ENCODE results near the gene ACVRL1. TPM values are rescaled to one million over a fixed set of nuclear protein-coding genes. Genes with fewer than 3 reads are reported as not detected.
A peak's percentile ranks its signal among the peaks of the same experiment; 100 is the strongest.

Gene ACVRL1
- total and polyA plus RNA-seq, 9 of the 15 experiments (the other 6 are each of a cell fraction or from before 2014, with no cell fraction given): 0.07 to 1.4 (median 0.30) TPM

GRCh38 chr12:51972422-51972812 is 65.1 kb downstream of the ACVRL1 start (continued):
- TF ChIP-seq, protein P1, sequence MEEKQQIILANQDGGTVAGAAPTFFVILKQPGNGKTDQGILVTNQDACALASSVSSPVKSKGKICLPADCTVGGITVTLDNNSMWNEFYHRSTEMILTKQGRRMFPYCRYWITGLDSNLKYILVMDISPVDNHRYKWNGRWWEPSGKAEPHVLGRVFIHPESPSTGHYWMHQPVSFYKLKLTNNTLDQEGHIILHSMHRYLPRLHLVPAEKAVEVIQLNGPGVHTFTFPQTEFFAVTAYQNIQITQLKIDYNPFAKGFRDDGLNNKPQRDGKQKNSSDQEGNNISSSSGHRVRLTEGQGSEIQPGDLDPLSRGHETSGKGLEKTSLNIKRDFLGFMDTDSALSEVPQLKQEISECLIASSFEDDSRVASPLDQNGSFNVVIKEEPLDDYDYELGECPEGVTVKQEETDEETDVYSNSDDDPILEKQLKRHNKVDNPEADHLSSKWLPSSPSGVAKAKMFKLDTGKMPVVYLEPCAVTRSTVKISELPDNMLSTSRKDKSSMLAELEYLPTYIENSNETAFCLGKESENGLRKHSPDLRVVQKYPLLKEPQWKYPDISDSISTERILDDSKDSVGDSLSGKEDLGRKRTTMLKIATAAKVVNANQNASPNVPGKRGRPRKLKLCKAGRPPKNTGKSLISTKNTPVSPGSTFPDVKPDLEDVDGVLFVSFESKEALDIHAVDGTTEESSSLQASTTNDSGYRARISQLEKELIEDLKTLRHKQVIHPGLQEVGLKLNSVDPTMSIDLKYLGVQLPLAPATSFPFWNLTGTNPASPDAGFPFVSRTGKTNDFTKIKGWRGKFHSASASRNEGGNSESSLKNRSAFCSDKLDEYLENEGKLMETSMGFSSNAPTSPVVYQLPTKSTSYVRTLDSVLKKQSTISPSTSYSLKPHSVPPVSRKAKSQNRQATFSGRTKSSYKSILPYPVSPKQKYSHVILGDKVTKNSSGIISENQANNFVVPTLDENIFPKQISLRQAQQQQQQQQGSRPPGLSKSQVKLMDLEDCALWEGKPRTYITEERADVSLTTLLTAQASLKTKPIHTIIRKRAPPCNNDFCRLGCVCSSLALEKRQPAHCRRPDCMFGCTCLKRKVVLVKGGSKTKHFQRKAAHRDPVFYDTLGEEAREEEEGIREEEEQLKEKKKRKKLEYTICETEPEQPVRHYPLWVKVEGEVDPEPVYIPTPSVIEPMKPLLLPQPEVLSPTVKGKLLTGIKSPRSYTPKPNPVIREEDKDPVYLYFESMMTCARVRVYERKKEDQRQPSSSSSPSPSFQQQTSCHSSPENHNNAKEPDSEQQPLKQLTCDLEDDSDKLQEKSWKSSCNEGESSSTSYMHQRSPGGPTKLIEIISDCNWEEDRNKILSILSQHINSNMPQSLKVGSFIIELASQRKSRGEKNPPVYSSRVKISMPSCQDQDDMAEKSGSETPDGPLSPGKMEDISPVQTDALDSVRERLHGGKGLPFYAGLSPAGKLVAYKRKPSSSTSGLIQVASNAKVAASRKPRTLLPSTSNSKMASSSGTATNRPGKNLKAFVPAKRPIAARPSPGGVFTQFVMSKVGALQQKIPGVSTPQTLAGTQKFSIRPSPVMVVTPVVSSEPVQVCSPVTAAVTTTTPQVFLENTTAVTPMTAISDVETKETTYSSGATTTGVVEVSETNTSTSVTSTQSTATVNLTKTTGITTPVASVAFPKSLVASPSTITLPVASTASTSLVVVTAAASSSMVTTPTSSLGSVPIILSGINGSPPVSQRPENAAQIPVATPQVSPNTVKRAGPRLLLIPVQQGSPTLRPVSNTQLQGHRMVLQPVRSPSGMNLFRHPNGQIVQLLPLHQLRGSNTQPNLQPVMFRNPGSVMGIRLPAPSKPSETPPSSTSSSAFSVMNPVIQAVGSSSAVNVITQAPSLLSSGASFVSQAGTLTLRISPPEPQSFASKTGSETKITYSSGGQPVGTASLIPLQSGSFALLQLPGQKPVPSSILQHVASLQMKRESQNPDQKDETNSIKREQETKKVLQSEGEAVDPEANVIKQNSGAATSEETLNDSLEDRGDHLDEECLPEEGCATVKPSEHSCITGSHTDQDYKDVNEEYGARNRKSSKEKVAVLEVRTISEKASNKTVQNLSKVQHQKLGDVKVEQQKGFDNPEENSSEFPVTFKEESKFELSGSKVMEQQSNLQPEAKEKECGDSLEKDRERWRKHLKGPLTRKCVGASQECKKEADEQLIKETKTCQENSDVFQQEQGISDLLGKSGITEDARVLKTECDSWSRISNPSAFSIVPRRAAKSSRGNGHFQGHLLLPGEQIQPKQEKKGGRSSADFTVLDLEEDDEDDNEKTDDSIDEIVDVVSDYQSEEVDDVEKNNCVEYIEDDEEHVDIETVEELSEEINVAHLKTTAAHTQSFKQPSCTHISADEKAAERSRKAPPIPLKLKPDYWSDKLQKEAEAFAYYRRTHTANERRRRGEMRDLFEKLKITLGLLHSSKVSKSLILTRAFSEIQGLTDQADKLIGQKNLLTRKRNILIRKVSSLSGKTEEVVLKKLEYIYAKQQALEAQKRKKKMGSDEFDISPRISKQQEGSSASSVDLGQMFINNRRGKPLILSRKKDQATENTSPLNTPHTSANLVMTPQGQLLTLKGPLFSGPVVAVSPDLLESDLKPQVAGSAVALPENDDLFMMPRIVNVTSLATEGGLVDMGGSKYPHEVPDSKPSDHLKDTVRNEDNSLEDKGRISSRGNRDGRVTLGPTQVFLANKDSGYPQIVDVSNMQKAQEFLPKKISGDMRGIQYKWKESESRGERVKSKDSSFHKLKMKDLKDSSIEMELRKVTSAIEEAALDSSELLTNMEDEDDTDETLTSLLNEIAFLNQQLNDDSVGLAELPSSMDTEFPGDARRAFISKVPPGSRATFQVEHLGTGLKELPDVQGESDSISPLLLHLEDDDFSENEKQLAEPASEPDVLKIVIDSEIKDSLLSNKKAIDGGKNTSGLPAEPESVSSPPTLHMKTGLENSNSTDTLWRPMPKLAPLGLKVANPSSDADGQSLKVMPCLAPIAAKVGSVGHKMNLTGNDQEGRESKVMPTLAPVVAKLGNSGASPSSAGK (IDR thresholded peaks at IDR 0.05): 0 out of 2 replicates have a peak, but pooled peaks have one; percentile 5
- TF ChIP-seq ZNF311 (CRISPR knock-in tag; IDR thresholded peaks at IDR 0.05) (0 out of 2 replicates have a peak, but pooled peaks have one; percentile 22), SMARCA5 (IDR thresholded peaks at IDR 0.05) (0 out of 2 replicates have a peak, but pooled peaks have one; percentile 39), ZNF449 (CRISPR knock-in tag; IDR thresholded peaks at IDR 0.05) (0 out of 2 replicates have a peak, but pooled peaks have one; percentile 3), SNIP1 (IDR thresholded peaks at IDR 0.05; ENCODE audit: low read depth) (no peak), THAP7 (CRISPR knock-in tag; IDR thresholded peaks at IDR 0.05) (no peak), ZKSCAN8 (CRISPR knock-in tag; IDR thresholded peaks at IDR 0.05) (0 out of 2 replicates have a peak, but pooled peaks have one; percentile 1)
